ENCODE measurements around the gene ANKRD33B.

The ANKRD33B gene

DNA sequence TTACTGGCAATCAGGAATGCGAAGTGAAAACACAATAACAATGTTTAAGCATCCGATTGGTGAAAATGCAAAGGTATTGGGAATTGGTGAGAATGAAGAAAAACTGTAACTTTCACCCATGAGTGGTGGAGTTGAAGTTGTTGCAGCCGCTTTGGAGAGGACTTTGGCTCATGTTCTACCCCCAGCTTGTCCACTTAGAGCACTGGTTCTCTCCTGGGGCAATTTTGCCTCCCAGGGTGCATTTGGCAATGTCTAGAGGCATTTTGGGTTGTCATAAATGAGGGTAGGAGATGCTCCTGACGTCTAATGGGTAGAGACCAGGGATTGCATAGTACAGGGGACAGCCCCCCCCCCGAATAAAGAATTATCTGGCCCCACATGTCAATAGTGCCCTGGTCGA is 46.2 kb downstream of the ANKRD33B start:
- peaks cover 29% of the 10 kb centered on the region for H3K79me2 ChIP-seq (ENCODE audit: low read length)
- DNase-seq: no peak
- peaks cover 17% of the 10 kb centered on the region for H3F3A ChIP-seq (ENCODE audit: insufficient read depth, low read length)
- peaks cover 16% of the 10 kb centered on the region for H3K4me1 ChIP-seq (ENCODE audit: low read length)
- H3K4me2 ChIP-seq (ENCODE audit: low read depth, low read length): no peak overlapping the region
- H3K9me2 ChIP-seq (replicated peaks; ENCODE audit: insufficient read depth, low read length): no peaks in the 10 kb centered on the region
- no peak overlapping the region for H3K27ac ChIP-seq (ENCODE audit: low read length)
- H3K9ac ChIP-seq (ENCODE audit: low read length): no peak overlapping the region
- TF ChIP-seq EZH2phosphoT487 (IDR thresholded peaks at IDR 0.05; ENCODE audit: low read length) (no peak), EZH2 (optimal IDR thresholded peaks at IDR 0.05; ENCODE audit: low read depth, low read length) (no peak)
- TF ChIP-seq, protein P1, sequence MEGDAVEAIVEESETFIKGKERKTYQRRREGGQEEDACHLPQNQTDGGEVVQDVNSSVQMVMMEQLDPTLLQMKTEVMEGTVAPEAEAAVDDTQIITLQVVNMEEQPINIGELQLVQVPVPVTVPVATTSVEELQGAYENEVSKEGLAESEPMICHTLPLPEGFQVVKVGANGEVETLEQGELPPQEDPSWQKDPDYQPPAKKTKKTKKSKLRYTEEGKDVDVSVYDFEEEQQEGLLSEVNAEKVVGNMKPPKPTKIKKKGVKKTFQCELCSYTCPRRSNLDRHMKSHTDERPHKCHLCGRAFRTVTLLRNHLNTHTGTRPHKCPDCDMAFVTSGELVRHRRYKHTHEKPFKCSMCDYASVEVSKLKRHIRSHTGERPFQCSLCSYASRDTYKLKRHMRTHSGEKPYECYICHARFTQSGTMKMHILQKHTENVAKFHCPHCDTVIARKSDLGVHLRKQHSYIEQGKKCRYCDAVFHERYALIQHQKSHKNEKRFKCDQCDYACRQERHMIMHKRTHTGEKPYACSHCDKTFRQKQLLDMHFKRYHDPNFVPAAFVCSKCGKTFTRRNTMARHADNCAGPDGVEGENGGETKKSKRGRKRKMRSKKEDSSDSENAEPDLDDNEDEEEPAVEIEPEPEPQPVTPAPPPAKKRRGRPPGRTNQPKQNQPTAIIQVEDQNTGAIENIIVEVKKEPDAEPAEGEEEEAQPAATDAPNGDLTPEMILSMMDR (IDR thresholded peaks at IDR 0.05; ENCODE audit: low read length): no peak
- no peak overlapping the region for H3K4me3 ChIP-seq (ENCODE audit: low read length)
- no peaks in the 10 kb centered on the region for H4K20me1 ChIP-seq (ENCODE audit: insufficient read depth, low read length)
- H2AFZ ChIP-seq (ENCODE audit: low read length): no peak overlapping the region
- no peaks in the 10 kb centered on the region for H3K36me3 ChIP-seq (replicated peaks; ENCODE audit: insufficient read depth, low read length)
- no peaks in the 10 kb centered on the region for H3K9me3 ChIP-seq (replicated peaks; ENCODE audit: insufficient read depth, low read length)
- H3K27me3 ChIP-seq (replicated peaks; ENCODE audit: insufficient read depth, low read length): no peaks in the 10 kb centered on the region

DNA sequence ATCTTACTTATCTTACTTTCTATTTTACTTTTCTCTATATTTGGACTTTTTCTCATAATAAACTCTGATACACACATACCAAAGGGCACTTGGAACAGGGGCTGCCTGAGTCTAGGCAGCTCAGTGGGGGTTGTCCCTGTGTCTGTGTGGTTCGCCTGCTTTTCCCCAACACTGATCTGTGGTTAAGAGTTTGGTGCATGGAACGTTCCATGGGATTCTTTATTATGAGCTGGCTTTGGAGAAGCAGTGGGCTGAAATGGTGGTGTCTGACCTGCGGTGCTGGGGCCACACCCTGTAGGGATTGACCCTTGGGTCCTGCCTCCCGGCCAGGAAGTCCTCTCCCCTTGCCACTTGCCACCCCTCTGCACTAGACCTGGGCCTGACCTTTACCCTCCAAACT is 47.4 kb downstream of the ANKRD33B start:
- Histone ChIP-seq H3K4me3 (ENCODE audit: low read length) (no peak overlapping the region), H3K79me2 (ENCODE audit: low read length) (peaks cover 25% of the 10 kb centered on the region), H3K9me3 (replicated peaks; ENCODE audit: insufficient read depth, low read length) (no peaks in the 10 kb centered on the region), H3K9ac (ENCODE audit: low read length) (no peak overlapping the region), H3K9me2 (replicated peaks; ENCODE audit: insufficient read depth, low read length) (no peaks in the 10 kb centered on the region), H3F3A (ENCODE audit: insufficient read depth, low read length) (peaks cover 17% of the 10 kb centered on the region), H3K4me2 (ENCODE audit: low read depth, low read length) (no peak overlapping the region), H3K4me1 (ENCODE audit: low read length) (peaks cover 14% of the 10 kb centered on the region), H3K36me3 (replicated peaks; ENCODE audit: insufficient read depth, low read length) (no peaks in the 10 kb centered on the region), H4K20me1 (ENCODE audit: insufficient read depth, low read length) (no peaks in the 10 kb centered on the region), H3K27me3 (replicated peaks; ENCODE audit: insufficient read depth, low read length) (no peaks in the 10 kb centered on the region), H3K27ac (ENCODE audit: low read length) (no peak overlapping the region), H2AFZ (ENCODE audit: low read length) (no peak overlapping the region)
- no peak for TF ChIP-seq EZH2phosphoT487 (IDR thresholded peaks at IDR 0.05; ENCODE audit: low read length)
- DNase-seq: no peak

DNA sequence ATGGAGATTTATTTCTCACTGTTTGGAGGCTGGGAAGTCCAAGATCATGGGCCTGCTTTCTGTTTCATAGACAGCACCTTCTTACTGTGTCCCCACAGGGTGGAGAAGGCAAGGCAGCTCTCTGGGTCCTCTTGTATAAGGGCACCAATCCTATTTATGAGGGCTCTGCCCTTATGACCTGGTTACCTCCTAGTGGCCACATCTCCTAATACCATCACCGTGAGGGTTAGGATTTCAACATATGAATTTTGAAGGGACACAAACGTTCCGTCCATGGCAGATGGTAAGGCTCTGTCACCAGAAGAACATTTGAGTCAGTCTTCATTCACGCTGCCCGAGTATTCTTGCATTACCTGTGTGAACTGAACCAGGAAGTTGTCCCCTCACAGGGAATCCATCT is 48.4 kb downstream of the ANKRD33B start:
- Histone ChIP-seq H3F3A (ENCODE audit: insufficient read depth, low read length) (peaks cover 11% of the 10 kb centered on the region), H3K27ac (ENCODE audit: low read length) (no peak overlapping the region), H4K20me1 (ENCODE audit: insufficient read depth, low read length) (no peaks in the 10 kb centered on the region), H3K9ac (ENCODE audit: low read length) (no peak overlapping the region), H3K9me2 (replicated peaks; ENCODE audit: insufficient read depth, low read length) (no peaks in the 10 kb centered on the region), H3K9me3 (replicated peaks; ENCODE audit: insufficient read depth, low read length) (no peaks in the 10 kb centered on the region), H3K4me3 (ENCODE audit: low read length) (no peak overlapping the region), H2AFZ (ENCODE audit: low read length) (no peak overlapping the region), H3K4me1 (ENCODE audit: low read length) (peaks cover 14% of the 10 kb centered on the region), H3K36me3 (replicated peaks; ENCODE audit: insufficient read depth, low read length) (no peaks in the 10 kb centered on the region), H3K79me2 (ENCODE audit: low read length) (peaks cover 28% of the 10 kb centered on the region), H3K27me3 (replicated peaks; ENCODE audit: insufficient read depth, low read length) (no peaks in the 10 kb centered on the region), H3K4me2 (ENCODE audit: low read depth, low read length) (no peak overlapping the region)
- DNase-seq: no peak
- no peak for TF ChIP-seq EZH2 (optimal IDR thresholded peaks at IDR 0.05; ENCODE audit: low read depth, low read length)
- TF ChIP-seq, protein P1 (IDR thresholded peaks at IDR 0.05; ENCODE audit: low read length): no peak
- TF ChIP-seq EZH2phosphoT487 (IDR thresholded peaks at IDR 0.05; ENCODE audit: low read length): no peak

DNA sequence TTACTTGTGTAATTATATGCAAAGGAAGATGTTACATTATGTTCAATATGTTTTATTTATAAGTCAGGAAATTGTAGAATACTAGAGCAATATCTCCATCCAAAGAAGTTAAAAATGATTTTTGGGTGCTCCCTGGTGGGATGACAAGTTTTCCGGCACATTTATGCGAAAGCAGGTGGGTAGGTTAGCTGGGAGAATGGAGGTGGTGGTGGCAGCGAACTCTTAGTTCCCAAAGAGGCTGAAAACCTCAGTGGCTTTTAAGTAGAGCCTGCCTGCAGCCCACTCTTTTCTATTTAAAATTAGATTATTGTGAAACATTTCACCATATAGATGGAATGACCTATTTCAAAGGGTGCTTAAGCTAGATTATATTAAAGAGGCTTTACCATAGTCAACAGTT is 51.8 kb downstream of the ANKRD33B start:
- H3K79me2 ChIP-seq (ENCODE audit: low read length): peaks cover 13% of the 10 kb centered on the region
- TF ChIP-seq, protein P1 (IDR thresholded peaks at IDR 0.05; ENCODE audit: low read length): no peak

More for the DNA sequence above, 51.8 kb downstream of the ANKRD33B start:
- Histone ChIP-seq H3K9me2 (replicated peaks; ENCODE audit: insufficient read depth, low read length) (no peaks in the 10 kb centered on the region), H3K4me3 (ENCODE audit: low read length) (no peak overlapping the region), H3K36me3 (replicated peaks; ENCODE audit: insufficient read depth, low read length) (no peaks in the 10 kb centered on the region), H2AFZ (ENCODE audit: low read length) (no peak overlapping the region), H3F3A (ENCODE audit: insufficient read depth, low read length) (no peaks in the 10 kb centered on the region), H3K4me1 (ENCODE audit: low read length) (no peaks in the 10 kb centered on the region), H3K9me3 (replicated peaks; ENCODE audit: insufficient read depth, low read length) (no peaks in the 10 kb centered on the region), H3K9ac (ENCODE audit: low read length) (no peak overlapping the region), H3K27me3 (replicated peaks; ENCODE audit: insufficient read depth, low read length) (no peaks in the 10 kb centered on the region), H3K27ac (ENCODE audit: low read length) (no peak overlapping the region), H4K20me1 (ENCODE audit: insufficient read depth, low read length) (no peaks in the 10 kb centered on the region), H3K4me2 (ENCODE audit: low read depth, low read length) (no peak overlapping the region)
- DNase-seq: no peak

Data from MM.1S (cell line).